B cell (primary cell): ENCODE measurements around the gene TAS2R50. TPM values are rescaled to one million over a fixed set of nuclear protein-coding genes. Genes with fewer than 3 reads are reported as not detected.

Experiments
- ATAC-seq: fragments of 200-7000 bp; cut with Tn5 transposase; one replicate; pipeline ENCODE4 v1.10.0; 2021; ENCODE audit warnings: low read depth, mild to moderate bottlenecking, moderate number of reproducible peaks, moderate library complexity
- CTCF ChIA-PET: fragments of 350-600 bp; sonication (Branson Sonifier 250); formaldehyde crosslinking; loops from one replicate; lab custom pipeline; 2021; ENCODE audit warnings: antibody characterized with exemption, inconsistent platforms; lab: Charles Lee
- POLR2A ChIA-PET: fragments of 350-600 bp; sonication (Branson Sonifier 250); formaldehyde crosslinking; loops from one replicate; lab custom pipeline; 2021; ENCODE audit warnings: antibody characterized with exemption; lab: Charles Lee
- DNase-seq: peaks from one replicate; pipeline ENCODE4 v3.0.0; 2013
- H2AFZ ChIP-seq: 2 replicates; pipeline ENCODE4 v1.6.1; 2012; ENCODE audit warnings: mild to moderate bottlenecking, low read depth, low read length; ENCODE audit not compliant: insufficient read depth, poor library complexity, severe bottlenecking
- H3K27ac ChIP-seq, 2 donors: 1 replicate in 1 of 2; 2 replicates in 1 of 2; pipeline ENCODE4 v1.5.1; 2012 to 2013; ENCODE audit warnings: low read length in 2 of 2, mild to moderate bottlenecking in 2 of 2, moderate library complexity in 1 of 2
- H3K27me3 ChIP-seq, 4 experiments: fragments of 200-600 bp in 1 of 4; sonication (generic) in 1 of 4; replicated peaks in 1 of 4; 1 replicate in 2 of 4; 2 replicates in 2 of 4; pipeline versions ENCODE4 v1.6.1 to v1.7.0; 2013 to 2016; ENCODE audit warnings: low read length in 3 of 4, mild to moderate bottlenecking in 2 of 4, mixed read lengths in 1 of 4, moderate library complexity in 1 of 4; ENCODE audit not compliant: insufficient read depth in 4 of 4, control insufficient read depth in 3 of 4; ENCODE audit errors: control extremely low read depth in 1 of 4
- H3K36me3 ChIP-seq, 2 experiments: replicated peaks in 1 of 2; 1 replicate in 1 of 2; 2 replicates in 1 of 2; pipeline versions ENCODE4 v1.6.1 to v1.7.1; 2013; ENCODE audit warnings: low read length in 1 of 2; ENCODE audit not compliant: insufficient read depth in 2 of 2, control insufficient read depth in 1 of 2; ENCODE audit errors: control extremely low read depth in 1 of 2, extremely low read depth in 1 of 2
- H3K4me1 ChIP-seq, 2 donors: fragments of 200-600 bp in 1 of 2; sonication (generic) in 1 of 2; 1 replicate in 1 of 2; 2 replicates in 1 of 2; pipeline versions ENCODE4 v1.5.1 to v1.6.1; 2013 to 2017; ENCODE audit warnings: low read length in 2 of 2; ENCODE audit not compliant: control insufficient read depth in 2 of 2, insufficient read depth in 2 of 2
- H3K4me2 ChIP-seq: replicated peaks from 2 replicates; pipeline ENCODE3; 2012; ENCODE audit warnings: mild to moderate bottlenecking, low read depth, low read length; ENCODE audit not compliant: poor library complexity, severe bottlenecking
- H3K4me3 ChIP-seq, 5 experiments: fragments of 200-600 bp in 1 of 5; sonication (generic) in 1 of 5; 1 replicate in 3 of 5; 2 replicates in 2 of 5; pipeline versions ENCODE4 v1.5.1 to v1.7.0; 2011 to 2016; ENCODE audit warnings: low read length in 4 of 5, mild to moderate bottlenecking in 4 of 5, low read depth in 2 of 5, control low read depth in 1 of 5, moderate library complexity in 1 of 5; ENCODE audit not compliant: insufficient read depth in 1 of 5; ENCODE audit errors: control extremely low read depth in 1 of 5, extremely low read depth in 1 of 5
- H3K79me2 ChIP-seq: fragments of 200-600 bp; sonication (generic); one replicate; pipeline ENCODE4 v1.6.0; 2016; ENCODE audit warnings: low read length; ENCODE audit not compliant: control insufficient read depth, insufficient read depth
- H3K9ac ChIP-seq: fragments of 200-600 bp; sonication (generic); 2 replicates; pipeline ENCODE4 v1.6.1; 2017; ENCODE audit warnings: mild to moderate bottlenecking, low read length, moderate library complexity
- H3K9me3 ChIP-seq, 3 donors: one replicate each; pipeline versions ENCODE4 v1.6.1 to v1.7.1; 2013; ENCODE audit warnings: low read length in 2 of 3; ENCODE audit not compliant: control insufficient read depth in 2 of 3, insufficient read depth in 1 of 3; ENCODE audit errors: control extremely low read depth in 1 of 3
- H4K20me1 ChIP-seq: 2 replicates; pipeline ENCODE4 v1.6.0; 2012; ENCODE audit warnings: mild to moderate bottlenecking, low read length; ENCODE audit not compliant: insufficient read depth, control insufficient read depth, poor library complexity, severe bottlenecking
- H3K27ac Mint-ChIP-seq: one replicate; pipeline ENCODE4 v1.8.0; 2021; ENCODE audit warnings: mixed read lengths
- H3K27me3 Mint-ChIP-seq: one replicate; pipeline ENCODE4 v1.8.0; 2021; ENCODE audit warnings: mixed read lengths
- H3K4me1 Mint-ChIP-seq: one replicate; pipeline ENCODE4 v1.8.0; 2021; ENCODE audit warnings: mixed read lengths
- H3K4me3 Mint-ChIP-seq: one replicate; pipeline ENCODE4 v1.8.0; 2021; ENCODE audit warnings: mixed read lengths
- H3K9me3 Mint-ChIP-seq: one replicate; pipeline ENCODE4 v1.8.0; 2022; ENCODE audit warnings: mixed read lengths; ENCODE audit not compliant: insufficient read depth
- EZH2 ChIP-seq: IDR thresholded peaks from 2 replicates; pipeline ENCODE4 v1.6.1; 2012; ENCODE audit warnings: borderline replicate concordance, low read depth, mild to moderate bottlenecking, moderate library complexity, low read length; ENCODE audit not compliant: insufficient read depth, poor library complexity, severe bottlenecking
- WGBS: methylation state at CpG from one replicate; pipeline ENCODE4 v1.1.5; 2013; ENCODE audit warnings: missing lambda C conversion rate; ENCODE audit not compliant: insufficient coverage; 5-methylcytosine and 5-hydroxymethylcytosine counted together
- intact Hi-C: fragments of 100-400 bp; cut with micrococcal nuclease; formaldehyde crosslinking; loops from one replicate; pipeline ENCODE4 v1.10.0; 2022
- polyA plus RNA-seq: library from polyadenylated mRNA; depleted of rRNA; stranded (reverse); fragments of >200 nt; gene quantifications from 2 replicates; pipeline ENCODE4 v1.2.3, GENCODE V29; 2012
- total RNA-seq, 2 donors: library from RNA; stranded (reverse); fragments of 120-200 nt in 1 of 2; gene quantifications; 1 replicate in 1 of 2; 2 replicates in 1 of 2; pipeline versions ENCODE4 v1.2.3 to v1.2.4, GENCODE V29; 2013 to 2022
- TF ChIP-seq, protein P1 (sequence below): fragments of 200-600 bp; IDR thresholded peaks from one replicate; pipeline ENCODE4 v1.8.0; 2022; ENCODE audit warnings: antibody characterized with exemption, mild to moderate bottlenecking

Gene TAS2R50
- total and polyA plus RNA-seq, 2 donors (not counting 1 experiment from before 2014, with no cell fraction given) = 0.28 to 1.9 TPM

- CTCF ChIA-PET = no interaction called here
- H3K27ac ChIP-seq = no peak within 1 kb of the TSS
- no peak within 1 kb of the TSS for H3K9ac ChIP-seq
- ATAC-seq (no peak), DNase-seq (no peak)
- no peak within 1 kb of the TSS for H2AFZ ChIP-seq
- no peaks in the 10 kb centered on the region for H3K79me2 ChIP-seq
- Mint-ChIP-seq H3K4me3 (no peak within 1 kb of the TSS), H3K9me3 (peaks cover 2% of the 10 kb centered on the region), H3K27ac (no peak within 1 kb of the TSS), H3K27me3 (no peaks in the 10 kb centered on the region), H3K4me1 (no peaks in the 10 kb centered on the region)
- H3K9me3 ChIP-seq = peaks cover 0 to 4% (median 0%) of the 10 kb centered on the region in 3 donors
- H3K27me3 ChIP-seq = no peaks in the 10 kb centered on the region
- no peaks in the 10 kb centered on the region for H3K4me1 ChIP-seq
- H4K20me1 ChIP-seq = peaks cover 6% of the 10 kb centered on the region
- POLR2A ChIA-PET = no interaction called here
- peaks cover 2 to 3% of the 10 kb centered on the region in 2 experiments for H3K36me3 ChIP-seq
- H3K4me3 ChIP-seq = no peak within 1 kb of the TSS
- intact Hi-C loops = no loop called here
- H3K4me2 ChIP-seq = no peak within 1 kb of the TSS
- no peak for TF ChIP-seq EZH2
- TF ChIP-seq, protein P1, sequence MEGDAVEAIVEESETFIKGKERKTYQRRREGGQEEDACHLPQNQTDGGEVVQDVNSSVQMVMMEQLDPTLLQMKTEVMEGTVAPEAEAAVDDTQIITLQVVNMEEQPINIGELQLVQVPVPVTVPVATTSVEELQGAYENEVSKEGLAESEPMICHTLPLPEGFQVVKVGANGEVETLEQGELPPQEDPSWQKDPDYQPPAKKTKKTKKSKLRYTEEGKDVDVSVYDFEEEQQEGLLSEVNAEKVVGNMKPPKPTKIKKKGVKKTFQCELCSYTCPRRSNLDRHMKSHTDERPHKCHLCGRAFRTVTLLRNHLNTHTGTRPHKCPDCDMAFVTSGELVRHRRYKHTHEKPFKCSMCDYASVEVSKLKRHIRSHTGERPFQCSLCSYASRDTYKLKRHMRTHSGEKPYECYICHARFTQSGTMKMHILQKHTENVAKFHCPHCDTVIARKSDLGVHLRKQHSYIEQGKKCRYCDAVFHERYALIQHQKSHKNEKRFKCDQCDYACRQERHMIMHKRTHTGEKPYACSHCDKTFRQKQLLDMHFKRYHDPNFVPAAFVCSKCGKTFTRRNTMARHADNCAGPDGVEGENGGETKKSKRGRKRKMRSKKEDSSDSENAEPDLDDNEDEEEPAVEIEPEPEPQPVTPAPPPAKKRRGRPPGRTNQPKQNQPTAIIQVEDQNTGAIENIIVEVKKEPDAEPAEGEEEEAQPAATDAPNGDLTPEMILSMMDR = no peak
These were observed 11.5 kb upstream of the TAS2R50 start, which contains the start of gene TAS2R20 for GRCh38 chr12:10998204-10998603. TSS of gene TAS2R20 (minus strand) at chr12:10998304. CDS start at chr12:10997875, 429 bp downstream.

GRCh38 chr12:10994307-10994706 lies 7.6 kb upstream of the TAS2R50 start:
- H3K4me3 Mint-ChIP-seq = no peak overlapping the region
- 96% methylated on average over 3 of the region's 3 CpGs for WGBS
- H3K27ac Mint-ChIP-seq = no peak overlapping the region
- Histone ChIP-seq H2AFZ (no peak overlapping the region), H4K20me1 (peaks cover 7% of the 10 kb centered on the region), H3K4me2 (no peak overlapping the region), H3K4me1 (no peaks in the 10 kb centered on the region), H3K9me3 (peaks cover 0 to 3% (median 0%) of the 10 kb centered on the region in 3 donors), H3K9ac (no peak overlapping the region), H3K4me3 (no peak overlapping the region), H3K27me3 (no peaks in the 10 kb centered on the region), H3K79me2 (no peaks in the 10 kb centered on the region), H3K27ac (no peak overlapping the region), H3K36me3 (peaks cover 5 to 9% of the 10 kb centered on the region in 2 experiments)
- H3K9me3 Mint-ChIP-seq = no peaks in the 10 kb centered on the region
- no peaks in the 10 kb centered on the region for H3K27me3 Mint-ChIP-seq
- TF ChIP-seq, protein P1 = no peak
- TF ChIP-seq EZH2 = no peak
- DNase-seq (no peak), ATAC-seq (no peak)
- CTCF ChIA-PET = no interaction called here
- intact Hi-C loops = no loop called here
- POLR2A ChIA-PET = no interaction called here
- no peaks in the 10 kb centered on the region for H3K4me1 Mint-ChIP-seq
